Measurements from ENCODE around the gene POLR2F. TPM values are rescaled to one million over a fixed set of nuclear protein-coding genes. Genes with fewer than 3 reads are reported as not detected.

POLR2F gene
- total and polyA plus RNA-seq, 4 donors: 21.4 to 152 (median 56.3) TPM

- Histone ChIP-seq H3K27ac (ENCODE audit: low read depth in 1 of 2, low read length in 2 of 2) (no peak overlapping the region), H3K9ac (ENCODE audit: low read depth in 1 of 2, low read length in 2 of 2) (no peak overlapping the region), H3K36me3 (ENCODE audit: control insufficient read depth in 4 of 4, insufficient read depth in 3 of 4, low read depth in 1 of 4, low read length in 3 of 4) (no peaks in the 10 kb centered on the region), H3K9me3 (ENCODE audit: control insufficient read depth in 4 of 4, low read length in 3 of 4) (no peaks in the 10 kb centered on the region), H3K4me1 (ENCODE audit: control insufficient read depth in 4 of 4, insufficient read depth in 4 of 4, low read length in 3 of 4) (no peaks in the 10 kb centered on the region), H3K27me3 (ENCODE audit: control insufficient read depth in 4 of 4, insufficient read depth in 4 of 4, low read length in 3 of 4) (no peaks in the 10 kb centered on the region), H3K4me3 (ENCODE audit: low read depth in 1 of 3, low read length in 3 of 3) (no peak overlapping the region)
- WGBS: 92% methylated on average over 16 of the region's 16 CpGs
- TF ChIP-seq NR2F2 (IDR thresholded peaks at IDR 0.05) (no peak), GABPA (IDR thresholded peaks at IDR 0.05 in 1 of 2, conservative IDR thresholded peaks at IDR 0.05 in 1 of 2) (no peak), SP1 (IDR thresholded peaks at IDR 0.05) (no peak), RXRA (IDR thresholded peaks at IDR 0.05) (no peak), JUND (IDR thresholded peaks at IDR 0.05) (no peak), EGR1 (IDR thresholded peaks at IDR 0.05; ENCODE audit: low read depth in 2 of 2) (no peak)
- TF ChIP-seq, protein P1, sequence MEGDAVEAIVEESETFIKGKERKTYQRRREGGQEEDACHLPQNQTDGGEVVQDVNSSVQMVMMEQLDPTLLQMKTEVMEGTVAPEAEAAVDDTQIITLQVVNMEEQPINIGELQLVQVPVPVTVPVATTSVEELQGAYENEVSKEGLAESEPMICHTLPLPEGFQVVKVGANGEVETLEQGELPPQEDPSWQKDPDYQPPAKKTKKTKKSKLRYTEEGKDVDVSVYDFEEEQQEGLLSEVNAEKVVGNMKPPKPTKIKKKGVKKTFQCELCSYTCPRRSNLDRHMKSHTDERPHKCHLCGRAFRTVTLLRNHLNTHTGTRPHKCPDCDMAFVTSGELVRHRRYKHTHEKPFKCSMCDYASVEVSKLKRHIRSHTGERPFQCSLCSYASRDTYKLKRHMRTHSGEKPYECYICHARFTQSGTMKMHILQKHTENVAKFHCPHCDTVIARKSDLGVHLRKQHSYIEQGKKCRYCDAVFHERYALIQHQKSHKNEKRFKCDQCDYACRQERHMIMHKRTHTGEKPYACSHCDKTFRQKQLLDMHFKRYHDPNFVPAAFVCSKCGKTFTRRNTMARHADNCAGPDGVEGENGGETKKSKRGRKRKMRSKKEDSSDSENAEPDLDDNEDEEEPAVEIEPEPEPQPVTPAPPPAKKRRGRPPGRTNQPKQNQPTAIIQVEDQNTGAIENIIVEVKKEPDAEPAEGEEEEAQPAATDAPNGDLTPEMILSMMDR (IDR thresholded peaks at IDR 0.05; ENCODE audit: low read depth, low read length, missing input control): no peak
- TF ChIP-seq, protein P2, sequence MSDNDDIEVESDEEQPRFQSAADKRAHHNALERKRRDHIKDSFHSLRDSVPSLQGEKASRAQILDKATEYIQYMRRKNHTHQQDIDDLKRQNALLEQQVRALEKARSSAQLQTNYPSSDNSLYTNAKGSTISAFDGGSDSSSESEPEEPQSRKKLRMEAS (IDR thresholded peaks at IDR 0.05): no peak
- TF ChIP-seq, protein P3, sequence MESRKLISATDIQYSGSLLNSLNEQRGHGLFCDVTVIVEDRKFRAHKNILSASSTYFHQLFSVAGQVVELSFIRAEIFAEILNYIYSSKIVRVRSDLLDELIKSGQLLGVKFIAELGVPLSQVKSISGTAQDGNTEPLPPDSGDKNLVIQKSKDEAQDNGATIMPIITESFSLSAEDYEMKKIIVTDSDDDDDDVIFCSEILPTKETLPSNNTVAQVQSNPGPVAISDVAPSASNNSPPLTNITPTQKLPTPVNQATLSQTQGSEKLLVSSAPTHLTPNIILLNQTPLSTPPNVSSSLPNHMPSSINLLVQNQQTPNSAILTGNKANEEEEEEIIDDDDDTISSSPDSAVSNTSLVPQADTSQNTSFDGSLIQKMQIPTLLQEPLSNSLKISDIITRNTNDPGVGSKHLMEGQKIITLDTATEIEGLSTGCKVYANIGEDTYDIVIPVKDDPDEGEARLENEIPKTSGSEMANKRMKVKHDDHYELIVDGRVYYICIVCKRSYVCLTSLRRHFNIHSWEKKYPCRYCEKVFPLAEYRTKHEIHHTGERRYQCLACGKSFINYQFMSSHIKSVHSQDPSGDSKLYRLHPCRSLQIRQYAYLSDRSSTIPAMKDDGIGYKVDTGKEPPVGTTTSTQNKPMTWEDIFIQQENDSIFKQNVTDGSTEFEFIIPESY (IDR thresholded peaks at IDR 0.05): no peak
- DNase-seq (ENCODE audit: low spot score): no peak
These were observed 46.3 kb downstream of the POLR2F start for GRCh38 chr22:37999640-38000272.

GRCh38 chr22:38005943-38006342, 52.4 kb downstream of the POLR2F start:
- Histone ChIP-seq H3K36me3 (ENCODE audit: control insufficient read depth in 4 of 4, insufficient read depth in 3 of 4, low read depth in 1 of 4, low read length in 3 of 4) (no peaks in the 10 kb centered on the region), H3K9ac (ENCODE audit: low read depth in 1 of 2, low read length in 2 of 2) (no peak overlapping the region), H3K4me1 (ENCODE audit: control insufficient read depth in 4 of 4, insufficient read depth in 4 of 4, low read length in 3 of 4) (no peaks in the 10 kb centered on the region), H3K4me3 (ENCODE audit: low read depth in 1 of 3, low read length in 3 of 3) (no peak overlapping the region), H3K9me3 (ENCODE audit: control insufficient read depth in 4 of 4, low read length in 3 of 4) (no peaks in the 10 kb centered on the region), H3K27me3 (ENCODE audit: control insufficient read depth in 4 of 4, insufficient read depth in 4 of 4, low read length in 3 of 4) (no peaks in the 10 kb centered on the region), H3K27ac (ENCODE audit: low read depth in 1 of 2, low read length in 2 of 2) (no peak overlapping the region)
- WGBS: 92% methylated on average over 6 of the region's 6 CpGs
- no peak for DNase-seq (ENCODE audit: low spot score)
- TF ChIP-seq ATF3 (IDR thresholded peaks at IDR 0.05): no peak
- TF ChIP-seq TAF1 (conservative IDR thresholded peaks at IDR 0.05): no peak
- no peak for TF ChIP-seq SP1 (IDR thresholded peaks at IDR 0.05)
- no peak for TF ChIP-seq FOXA1 (IDR thresholded peaks at IDR 0.05)
- TF ChIP-seq HNF4G (IDR thresholded peaks at IDR 0.05): no peak
- TF ChIP-seq, protein P3 (IDR thresholded peaks at IDR 0.05): no peak
- TF ChIP-seq FOXA2 (IDR thresholded peaks at IDR 0.05): no peak
- no peak for TF ChIP-seq RAD21 (IDR thresholded peaks at IDR 0.05)
- TF ChIP-seq HNF4A (conservative IDR thresholded peaks at IDR 0.05): no peak
